Measurements from ENCODE around the gene EWSR1.

EWSR1 gene

GRCh38 chr22:29302402-29302680, 34.3 kb downstream of the EWSR1 start:
- Histone ChIP-seq H3K79me1 (ENCODE audit: low read length) (peaks cover 3% of the 10 kb centered on the region), H3K4me2 (ENCODE audit: low read length) (no peak overlapping the region)
- WGBS (ENCODE audit: extremely low coverage, insufficient coverage, low lambda C conversion rate) = no CpG with 5 or more reads among the region's 2 CpGs

GRCh38 chr22:29302681-29303465, 34.8 kb downstream of the EWSR1 start:
- Histone ChIP-seq H2BK15ac (replicated peaks; ENCODE audit: low read depth) (no peak overlapping the region), H2AK5ac (ENCODE audit: low read length) (no peak overlapping the region), H3K27me3 (ENCODE audit: insufficient read depth, low read length, poor library complexity) (no peaks in the 10 kb centered on the region), H3K4me1 (ENCODE audit: control insufficient read depth, low read depth, low read length) (peaks cover 2% of the 10 kb centered on the region), H3K79me2 (ENCODE audit: control insufficient read depth, insufficient read depth, low read length) (no peaks in the 10 kb centered on the region), H3K56ac (ENCODE audit: low read length) (no peak overlapping the region), H3K4ac (ENCODE audit: low read depth, low read length) (no peak overlapping the region), H3K18ac (ENCODE audit: low read length) (no peak overlapping the region), H3K27ac (ENCODE audit: low read depth, low read length) (no peak overlapping the region), H3K36me3 (ENCODE audit: control insufficient read depth, insufficient read depth, low read length) (peaks cover 20% of the 10 kb centered on the region), H3K4me2 (ENCODE audit: low read length) (no peak overlapping the region), H3K79me1 (ENCODE audit: low read length) (peaks cover 3% of the 10 kb centered on the region), H3K23ac (ENCODE audit: low read length) (no peak overlapping the region), H4K5ac (ENCODE audit: low read length) (no peak overlapping the region), H3K4me3 (ENCODE audit: low read length) (no peak overlapping the region), H2BK120ac (ENCODE audit: low read depth, low read length) (no peak overlapping the region), H4K8ac (ENCODE audit: low read depth, low read length) (no peak overlapping the region), H3K9ac (ENCODE audit: low read length) (no peak overlapping the region), H2BK5ac (ENCODE audit: low read length) (no peak overlapping the region)
- DNase-seq = peak; percentile 19
- WGBS (ENCODE audit: extremely low coverage, insufficient coverage, low lambda C conversion rate) = no CpG with 5 or more reads among the region's 13 CpGs

More at GRCh38 chr22:29302402-29302680, 34.3 kb downstream of the EWSR1 start:
- DNase-seq = no peak
- no peak overlapping the region for H4K8ac ChIP-seq (ENCODE audit: low read depth, low read length)
- H3K23ac ChIP-seq (ENCODE audit: low read length) = no peak overlapping the region
- H2BK120ac ChIP-seq (ENCODE audit: low read depth, low read length) = no peak overlapping the region
- no peak overlapping the region for H3K27ac ChIP-seq (ENCODE audit: low read depth, low read length)
- no peak overlapping the region for H2BK5ac ChIP-seq (ENCODE audit: low read length)
- no peak overlapping the region for H4K5ac ChIP-seq (ENCODE audit: low read length)
- H3K4me1 ChIP-seq (ENCODE audit: control insufficient read depth, low read depth, low read length) = peaks cover 2% of the 10 kb centered on the region
- no peaks in the 10 kb centered on the region for H3K79me2 ChIP-seq (ENCODE audit: control insufficient read depth, insufficient read depth, low read length)
- H3K56ac ChIP-seq (ENCODE audit: low read length) = no peak overlapping the region
- H2AK5ac ChIP-seq (ENCODE audit: low read length) = no peak overlapping the region
- H3K4ac ChIP-seq (ENCODE audit: low read depth, low read length) = no peak overlapping the region
- H3K18ac ChIP-seq (ENCODE audit: low read length) = no peak overlapping the region
- no peaks in the 10 kb centered on the region for H3K27me3 ChIP-seq (ENCODE audit: insufficient read depth, low read length, poor library complexity)
- H3K9ac ChIP-seq (ENCODE audit: low read length) = no peak overlapping the region
- H2BK15ac ChIP-seq (replicated peaks; ENCODE audit: low read depth) = no peak overlapping the region
- peaks cover 25% of the 10 kb centered on the region for H3K36me3 ChIP-seq (ENCODE audit: control insufficient read depth, insufficient read depth, low read length)
- H3K4me3 ChIP-seq (ENCODE audit: low read length) = no peak overlapping the region

DNA sequence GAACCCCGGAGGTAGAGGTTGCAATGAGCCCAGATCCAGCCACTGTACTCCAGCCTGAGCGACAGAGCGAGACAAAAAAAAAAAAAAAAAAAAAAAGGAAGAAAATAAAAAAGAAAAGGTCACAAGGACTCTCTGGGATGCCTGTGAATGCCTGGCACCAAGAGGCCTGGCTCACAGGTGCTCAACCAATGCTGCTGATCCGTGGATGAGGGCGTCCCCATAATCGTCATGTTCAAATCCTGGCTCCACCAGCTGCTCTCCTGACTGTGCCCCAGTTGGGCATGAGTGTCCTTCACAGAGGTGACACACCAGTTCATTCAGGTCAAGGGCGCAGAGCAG, 37.7 kb downstream of the EWSR1 start:
- Histone ChIP-seq H3K4me2 (ENCODE audit: low read length) (peak overlapping the region; percentile 84), H3K79me1 (ENCODE audit: low read length) (no peaks in the 10 kb centered on the region), H2AK5ac (ENCODE audit: low read length) (peak overlapping the region; percentile 91), H3K36me3 (ENCODE audit: control insufficient read depth, insufficient read depth, low read length) (peaks cover 1% of the 10 kb centered on the region), H3K27me3 (ENCODE audit: insufficient read depth, low read length, poor library complexity) (no peaks in the 10 kb centered on the region), H3K4me3 (ENCODE audit: low read length) (no peak overlapping the region), H3K79me2 (ENCODE audit: control insufficient read depth, insufficient read depth, low read length) (no peaks in the 10 kb centered on the region), H3K9ac (ENCODE audit: low read length) (peak overlapping the region; percentile 34), H3K4me1 (ENCODE audit: control insufficient read depth, low read depth, low read length) (peaks cover 5% of the 10 kb centered on the region), H2BK15ac (replicated peaks; ENCODE audit: low read depth) (no peak overlapping the region), H2BK5ac (ENCODE audit: low read length) (peak overlapping the region; percentile 96), H3K4ac (ENCODE audit: low read depth, low read length) (no peak overlapping the region), H3K18ac (ENCODE audit: low read length) (peak overlapping the region; percentile 11), H4K8ac (ENCODE audit: low read depth, low read length) (no peak overlapping the region), H3K56ac (ENCODE audit: low read length) (peak overlapping the region; percentile 90), H2BK120ac (ENCODE audit: low read depth, low read length) (no peak overlapping the region), H4K5ac (ENCODE audit: low read length) (no peak overlapping the region), H3K27ac (ENCODE audit: low read depth, low read length) (peak overlapping the region; percentile 99), H3K23ac (ENCODE audit: low read length) (peak overlapping the region; percentile 95)
- WGBS (ENCODE audit: extremely low coverage, insufficient coverage, low lambda C conversion rate) = no CpG with 5 or more reads among the region's 7 CpGs
- no peak for DNase-seq

DNA sequence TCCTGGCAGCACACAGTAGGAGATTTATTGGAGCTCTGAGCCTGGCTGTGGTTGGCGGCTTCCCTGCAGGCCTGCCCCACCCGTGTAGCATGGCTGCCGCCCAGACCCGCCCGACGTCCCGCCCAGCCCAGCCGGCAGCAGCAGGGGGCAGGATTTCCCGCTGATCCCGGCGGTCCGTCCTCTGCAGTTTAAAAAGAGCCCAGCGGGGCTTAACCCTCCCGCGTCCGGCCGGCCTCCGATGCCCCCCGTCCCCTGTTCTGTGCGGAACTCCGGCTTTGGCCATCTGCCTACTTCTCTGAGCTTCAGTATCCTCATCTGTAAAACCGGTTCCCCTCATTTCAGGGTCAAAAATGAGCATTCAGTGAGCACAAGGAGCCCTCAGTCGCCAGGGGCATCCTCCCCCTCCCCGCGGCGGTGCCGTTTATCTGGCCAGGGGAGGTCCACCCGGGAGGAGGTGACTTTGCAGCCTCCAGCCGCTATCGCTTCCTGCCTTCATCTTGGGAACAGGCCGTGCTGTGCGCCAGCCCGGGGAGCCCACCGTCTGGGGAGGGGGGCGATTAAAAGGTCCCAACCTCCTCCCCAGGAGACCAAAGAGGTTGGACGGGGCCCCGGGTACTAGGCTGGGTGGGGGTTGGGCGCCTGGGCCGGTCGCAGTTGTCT, 38.2 kb downstream of the EWSR1 start, which contains the start of gene GAS2L1:
TSS of gene GAS2L1 (plus strand) at position 476 of the 660 bp plus-strand sequence. CDS start 1,456 bp downstream, outside the sequence.
- peak within 1 kb of the TSS; percentile 42 for H3K4me3 ChIP-seq (ENCODE audit: low read length)

GRCh38 chr22:29306835-29307595, 38.9 kb downstream of the EWSR1 start:
- WGBS (ENCODE audit: extremely low coverage, insufficient coverage, low lambda C conversion rate) = no CpG with 5 or more reads among the region's 83 CpGs
- Histone ChIP-seq H3K18ac (ENCODE audit: low read length) (peak overlapping the region; percentile 91), H3K79me2 (ENCODE audit: control insufficient read depth, insufficient read depth, low read length) (no peaks in the 10 kb centered on the region), H3K79me1 (ENCODE audit: low read length) (no peaks in the 10 kb centered on the region), H3K4me3 (ENCODE audit: low read length) (peak overlapping the region; percentile 42), H2BK5ac (ENCODE audit: low read length) (peak overlapping the region; percentile 96), H4K8ac (ENCODE audit: low read depth, low read length) (peak overlapping the region; percentile 68), H3K27ac (ENCODE audit: low read depth, low read length) (peak overlapping the region; percentile 99), H2BK15ac (replicated peaks; ENCODE audit: low read depth) (peak overlapping the region; percentile 39), H2BK120ac (ENCODE audit: low read depth, low read length) (peak overlapping the region; percentile 31), H3K4me2 (ENCODE audit: low read length) (peak overlapping the region; percentile 84), H4K5ac (ENCODE audit: low read length) (no peak overlapping the region), H3K4ac (ENCODE audit: low read depth, low read length) (peak overlapping the region; percentile 60), H3K36me3 (ENCODE audit: control insufficient read depth, insufficient read depth, low read length) (no peaks in the 10 kb centered on the region), H3K27me3 (ENCODE audit: insufficient read depth, low read length, poor library complexity) (no peaks in the 10 kb centered on the region), H3K56ac (ENCODE audit: low read length) (peak overlapping the region; percentile 90), H3K9ac (ENCODE audit: low read length) (peak overlapping the region; percentile 77), H3K23ac (ENCODE audit: low read length) (peak overlapping the region; percentile 99), H2AK5ac (ENCODE audit: low read length) (peak overlapping the region; percentile 98), H3K4me1 (ENCODE audit: control insufficient read depth, low read depth, low read length) (peaks cover 5% of the 10 kb centered on the region)
- peak; percentile 94 for DNase-seq

More for the DNA sequence above, 38.2 kb downstream of the EWSR1 start, which contains the start of gene GAS2L1:
- Histone ChIP-seq H3K23ac (ENCODE audit: low read length) (peak within 1 kb of the TSS; percentile 99), H3K9ac (ENCODE audit: low read length) (peak within 1 kb of the TSS; percentile 77), H4K5ac (ENCODE audit: low read length) (no peak within 1 kb of the TSS), H3K79me2 (ENCODE audit: control insufficient read depth, insufficient read depth, low read length) (no peaks in the 10 kb centered on the region), H3K79me1 (ENCODE audit: low read length) (no peaks in the 10 kb centered on the region), H3K36me3 (ENCODE audit: control insufficient read depth, insufficient read depth, low read length) (no peaks in the 10 kb centered on the region), H3K4me2 (ENCODE audit: low read length) (peak within 1 kb of the TSS; percentile 84), H3K4ac (ENCODE audit: low read depth, low read length) (peak within 1 kb of the TSS; percentile 60), H2AK5ac (ENCODE audit: low read length) (peak within 1 kb of the TSS; percentile 98), H3K27me3 (ENCODE audit: insufficient read depth, low read length, poor library complexity) (no peaks in the 10 kb centered on the region), H4K8ac (ENCODE audit: low read depth, low read length) (peak within 1 kb of the TSS; percentile 68), H3K4me1 (ENCODE audit: control insufficient read depth, low read depth, low read length) (peaks cover 5% of the 10 kb centered on the region), H3K27ac (ENCODE audit: low read depth, low read length) (peak within 1 kb of the TSS; percentile 99), H3K56ac (ENCODE audit: low read length) (peak within 1 kb of the TSS; percentile 90), H3K18ac (ENCODE audit: low read length) (peak within 1 kb of the TSS; percentile 91), H2BK120ac (ENCODE audit: low read depth, low read length) (peak within 1 kb of the TSS; percentile 31), H2BK15ac (replicated peaks; ENCODE audit: low read depth) (peak within 1 kb of the TSS; percentile 39), H2BK5ac (ENCODE audit: low read length) (peak within 1 kb of the TSS; percentile 96)
- no CpG with 5 or more reads among the region's 40 CpGs for WGBS (ENCODE audit: extremely low coverage, insufficient coverage, low lambda C conversion rate)
- peak; percentile 92 for DNase-seq

Data from mesendoderm (in vitro differentiated cells).